Astrocyte (in vitro differentiated cells and primary cell): ENCODE data around the gene DHRS9. TPM values are rescaled to one million over a fixed set of nuclear protein-coding genes. Genes with fewer than 3 reads are reported as not detected.

Experiments
- DNase-seq: peaks from one replicate; pipeline ENCODE4 v3.0.0-alpha.2; 2010; ENCODE audit warnings: low read depth
- FAIRE-seq: peaks from 2 replicates; lab custom pipeline; 2011; peaks lifted over from hg19 to GRCh38; lab: Jason Lieb, UNC
- H2AFZ ChIP-seq: 2 replicates; pipeline ENCODE4 v1.6.0; 2012; ENCODE audit warnings: low read depth, low read length, inconsistent platforms
- H3K27ac ChIP-seq: 2 replicates; pipeline ENCODE4 v1.5.1; 2011; ENCODE audit warnings: low read depth, low read length, inconsistent platforms
- H3K27me3 ChIP-seq: 2 replicates; pipeline ENCODE4 v1.6.0; 2011; ENCODE audit warnings: low read length, inconsistent platforms; ENCODE audit not compliant: insufficient read depth
- H3K36me3 ChIP-seq: 2 replicates; pipeline ENCODE4 v1.5.1; 2011; ENCODE audit warnings: low read length, inconsistent platforms; ENCODE audit not compliant: insufficient read depth
- H3K4me1 ChIP-seq: 2 replicates; pipeline ENCODE4 v1.5.1; 2011; ENCODE audit warnings: low read length, inconsistent platforms; ENCODE audit not compliant: insufficient read depth
- H3K4me2 ChIP-seq: 2 replicates; pipeline ENCODE4 v1.6.0; 2012; ENCODE audit warnings: low read length, inconsistent platforms
- H3K4me3 ChIP-seq: 2 replicates; pipeline ENCODE4 v1.5.1; 2011; ENCODE audit warnings: low read depth, mild to moderate bottlenecking, low read length, inconsistent platforms; ENCODE audit not compliant: insufficient read depth
- H3K79me2 ChIP-seq: 2 replicates; pipeline ENCODE4 v1.6.0; 2012; ENCODE audit warnings: mild to moderate bottlenecking, low read length, inconsistent platforms; ENCODE audit not compliant: insufficient read depth
- H3K9ac ChIP-seq: 2 replicates; pipeline ENCODE4 v1.6.0; 2012; ENCODE audit warnings: mild to moderate bottlenecking, low read length, inconsistent platforms
- H3K9me3 ChIP-seq: 2 replicates; pipeline ENCODE4 v1.5.1; 2012; ENCODE audit warnings: low read depth, mild to moderate bottlenecking, low read length, inconsistent platforms; ENCODE audit not compliant: insufficient read depth
- H4K20me1 ChIP-seq: 2 replicates; pipeline ENCODE4 v1.6.0; 2012; ENCODE audit warnings: low read length, inconsistent platforms; ENCODE audit not compliant: insufficient read depth
- H3K27ac Mint-ChIP-seq: one replicate; pipeline ENCODE4 v1.8.0; 2021; ENCODE audit warnings: mild to moderate bottlenecking, mixed read lengths; ENCODE audit not compliant: unreplicated experiment
- H3K27me3 Mint-ChIP-seq: one replicate; pipeline ENCODE4 v1.8.0; 2021; ENCODE audit warnings: low read depth, mixed read lengths; ENCODE audit not compliant: unreplicated experiment
- H3K36me3 Mint-ChIP-seq: one replicate; pipeline ENCODE4 v1.8.0; 2021; ENCODE audit warnings: low read depth, mixed read lengths; ENCODE audit not compliant: unreplicated experiment
- H3K4me1 Mint-ChIP-seq: one replicate; pipeline ENCODE4 v1.8.0; 2021; ENCODE audit warnings: low read depth, mixed read lengths; ENCODE audit not compliant: unreplicated experiment
- H3K4me3 Mint-ChIP-seq: one replicate; pipeline ENCODE4 v1.8.0; 2021; ENCODE audit warnings: mild to moderate bottlenecking, moderate library complexity, mixed read lengths; ENCODE audit not compliant: unreplicated experiment
- H3K9me3 Mint-ChIP-seq: one replicate; pipeline ENCODE4 v1.8.0; 2021; ENCODE audit warnings: mild to moderate bottlenecking, mixed read lengths; ENCODE audit not compliant: unreplicated experiment
- CTCF ChIP-seq: IDR thresholded peaks from 2 replicates; pipeline ENCODE4 v1.5.1; 2011; ENCODE audit warnings: low read depth, mild to moderate bottlenecking, inconsistent platforms, low read length, moderate library complexity; ENCODE audit not compliant: insufficient read depth
- EZH2 ChIP-seq: IDR thresholded peaks from 2 replicates; pipeline ENCODE4 v1.6.1; 2012; ENCODE audit warnings: mild to moderate bottlenecking, low read length, inconsistent platforms; ENCODE audit not compliant: insufficient read depth
- total RNA-seq: library from RNA; stranded (reverse); gene quantifications from 2 replicates; pipeline ENCODE4 v1.2.1, GENCODE V29; 2021

Gene DHRS9
- total RNA-seq, 1 donor from 2014 or later: not detected

- Histone ChIP-seq H3K79me2 (no peaks in the 10 kb centered on the region), H3K4me2 (no peak overlapping the region), H3K27me3 (no peaks in the 10 kb centered on the region), H4K20me1 (no peaks in the 10 kb centered on the region), H3K4me1 (peaks cover 8% of the 10 kb centered on the region), H3K4me3 (no peak overlapping the region), H2AFZ (no peak overlapping the region), H3K9ac (no peak overlapping the region), H3K27ac (no peak overlapping the region), H3K9me3 (no peaks in the 10 kb centered on the region), H3K36me3 (no peaks in the 10 kb centered on the region)
- H3K36me3 Mint-ChIP-seq: no peaks in the 10 kb centered on the region
- no peak for TF ChIP-seq EZH2
- TF ChIP-seq CTCF: no peak
- DNase-seq (no peak), FAIRE-seq (no peak)
- H3K4me1 Mint-ChIP-seq: peaks cover 7% of the 10 kb centered on the region
- no peaks in the 10 kb centered on the region for H3K9me3 Mint-ChIP-seq
- no peak overlapping the region for H3K4me3 Mint-ChIP-seq
- no peaks in the 10 kb centered on the region for H3K27me3 Mint-ChIP-seq
- H3K27ac Mint-ChIP-seq: no peak overlapping the region
Measured at GRCh38 chr2:169065422-169065821, 3.9 kb upstream of the DHRS9 start.

- Histone ChIP-seq H3K27me3 (no peaks in the 10 kb centered on the region), H3K36me3 (no peaks in the 10 kb centered on the region), H3K4me1 (peaks cover 8% of the 10 kb centered on the region), H3K79me2 (no peaks in the 10 kb centered on the region), H3K27ac (no peak overlapping the region), H3K4me2 (no peak overlapping the region), H2AFZ (no peak overlapping the region), H3K9ac (no peak overlapping the region), H3K4me3 (no peak overlapping the region), H4K20me1 (no peaks in the 10 kb centered on the region), H3K9me3 (no peaks in the 10 kb centered on the region)
- H3K27ac Mint-ChIP-seq: no peak overlapping the region
- H3K4me3 Mint-ChIP-seq: no peak overlapping the region
- peaks cover 7% of the 10 kb centered on the region for H3K4me1 Mint-ChIP-seq
- TF ChIP-seq EZH2 (no peak), CTCF (no peak)
- H3K27me3 Mint-ChIP-seq: no peaks in the 10 kb centered on the region
- FAIRE-seq: no peak
- no peak for DNase-seq
- no peaks in the 10 kb centered on the region for H3K9me3 Mint-ChIP-seq
- no peaks in the 10 kb centered on the region for H3K36me3 Mint-ChIP-seq
Measured at GRCh38 chr2:169065864-169066517, 3.4 kb upstream of the DHRS9 start.

- Histone ChIP-seq H3K9me3 (no peaks in the 10 kb centered on the region), H3K4me2 (no peak overlapping the region), H3K36me3 (no peaks in the 10 kb centered on the region), H2AFZ (no peak overlapping the region), H3K4me3 (no peak overlapping the region), H3K27ac (no peak overlapping the region), H3K9ac (no peak overlapping the region), H4K20me1 (no peaks in the 10 kb centered on the region), H3K4me1 (peaks cover 8% of the 10 kb centered on the region), H3K27me3 (no peaks in the 10 kb centered on the region), H3K79me2 (no peaks in the 10 kb centered on the region)
- DNase-seq: no peak
- Mint-ChIP-seq H3K27me3 (no peaks in the 10 kb centered on the region), H3K27ac (no peak overlapping the region), H3K9me3 (no peaks in the 10 kb centered on the region), H3K4me1 (peaks cover 7% of the 10 kb centered on the region), H3K36me3 (no peaks in the 10 kb centered on the region), H3K4me3 (no peak overlapping the region)
- FAIRE-seq: no peak
- TF ChIP-seq CTCF: no peak
Measured at GRCh38 chr2:169066897-169067296, 2.5 kb upstream of the DHRS9 start.
